Skeletal muscle tissue (tissue), 4 donors: ENCODE measurements around the gene PARP15. TPM values are rescaled to one million over a fixed set of nuclear protein-coding genes. Genes with fewer than 3 reads are reported as not detected.

Experiments
- H3K27ac ChIP-seq: one replicate; pipeline ENCODE4 v1.7.0; 2013; ENCODE audit warnings: mild to moderate bottlenecking, low read depth, low read length, inconsistent platforms
- H3K27me3 ChIP-seq, 3 donors: one replicate each; pipeline ENCODE4 v1.7.0; 2013; ENCODE audit warnings: low read length in 3 of 3; ENCODE audit not compliant: control insufficient read depth in 3 of 3, insufficient read depth in 3 of 3
- H3K36me3 ChIP-seq, 3 donors: one replicate each; pipeline ENCODE4 v1.7.0; 2013; ENCODE audit warnings: low read length in 3 of 3; ENCODE audit not compliant: control insufficient read depth in 3 of 3, insufficient read depth in 3 of 3
- H3K4me1 ChIP-seq, 3 donors: one replicate each; pipeline ENCODE4 v1.7.0; 2013; ENCODE audit warnings: low read length in 3 of 3, mild to moderate bottlenecking in 3 of 3; ENCODE audit not compliant: control insufficient read depth in 3 of 3, insufficient read depth in 3 of 3
- H3K4me3 ChIP-seq, 3 donors: one replicate each; pipeline ENCODE4 v1.7.0; 2013; ENCODE audit warnings: low read length in 3 of 3
- H3K9ac ChIP-seq, 3 donors: one replicate each; pipeline ENCODE4 v1.7.0; 2013; ENCODE audit warnings: low read length in 3 of 3, mild to moderate bottlenecking in 3 of 3, moderate library complexity in 2 of 3, low read depth in 1 of 3
- H3K9me3 ChIP-seq, 3 donors: one replicate each; pipeline ENCODE4 v1.7.0; 2013; ENCODE audit warnings: low read length in 3 of 3; ENCODE audit not compliant: control insufficient read depth in 3 of 3
- total RNA-seq: library from RNA; depleted of rRNA; stranded (reverse); fragments of >200 nt; gene quantifications from one replicate; pipeline ENCODE4 v1.2.3, GENCODE V29; 2014
- donor health status: Osteomylitis.

The PARP15 gene
- total RNA-seq, 1 donor from 2014 or later: 2.6 TPM

DNA sequence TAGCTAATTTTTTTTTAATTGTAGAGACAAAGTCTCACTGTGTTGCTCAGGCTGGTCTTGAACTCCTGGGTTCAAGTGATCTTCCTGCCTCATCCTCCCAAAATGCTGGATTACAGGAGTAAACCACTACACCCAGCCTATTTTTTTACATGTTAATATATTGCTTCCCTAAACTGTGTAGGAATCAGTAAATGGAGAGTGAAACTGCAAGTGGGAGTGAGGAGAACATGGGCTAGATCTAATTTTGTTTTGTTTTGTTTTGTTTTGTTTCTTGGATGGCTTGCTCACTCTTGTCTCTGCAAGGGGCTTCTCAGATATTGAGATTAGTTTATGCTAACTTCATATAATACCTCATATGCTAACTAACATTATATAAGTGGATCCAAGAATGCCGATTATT, 31.5 kb downstream of the PARP15 start:
- no peak overlapping the region for H3K27ac ChIP-seq
- H3K36me3 ChIP-seq: peaks cover 0 to 2% (median 0%) of the 10 kb centered on the region in 3 donors
- H3K9ac ChIP-seq: no peak overlapping the region
- H3K4me1 ChIP-seq: no peaks in the 10 kb centered on the region
- H3K4me3 ChIP-seq: no peak overlapping the region
- no peaks in the 10 kb centered on the region for H3K27me3 ChIP-seq
- no peaks in the 10 kb centered on the region for H3K9me3 ChIP-seq

- no peak overlapping the region for H3K9ac ChIP-seq
- peak overlapping the region; percentile 16 for H3K27ac ChIP-seq
These were observed 32.5 kb downstream of the PARP15 start for GRCh38 chr3:122609798-122610559.

GRCh38 chr3:122612696-122613095, 35.2 kb downstream of the PARP15 start:
- Histone ChIP-seq H3K27me3 (no peaks in the 10 kb centered on the region), H3K4me1 (no peaks in the 10 kb centered on the region), H3K9ac (no peak overlapping the region), H3K4me3 (no peak overlapping the region), H3K27ac (no peak overlapping the region), H3K9me3 (no peaks in the 10 kb centered on the region), H3K36me3 (peaks cover 0 to 2% (median 0%) of the 10 kb centered on the region in 3 donors)

More at GRCh38 chr3:122609798-122610559, 32.5 kb downstream of the PARP15 start:
- peaks cover 0 to 2% (median 0%) of the 10 kb centered on the region in 3 donors for H3K36me3 ChIP-seq
- no peak overlapping the region for H3K4me3 ChIP-seq
- H3K9me3 ChIP-seq: no peaks in the 10 kb centered on the region
- H3K4me1 ChIP-seq: no peaks in the 10 kb centered on the region
- H3K27me3 ChIP-seq: no peaks in the 10 kb centered on the region

- H3K9me3 ChIP-seq: no peaks in the 10 kb centered on the region
- no peaks in the 10 kb centered on the region for H3K27me3 ChIP-seq
- H3K27ac ChIP-seq: no peak overlapping the region
- peaks cover 0 to 2% (median 0%) of the 10 kb centered on the region in 3 donors for H3K36me3 ChIP-seq
- no peaks in the 10 kb centered on the region for H3K4me1 ChIP-seq
- no peak overlapping the region for H3K9ac ChIP-seq
- H3K4me3 ChIP-seq: no peak overlapping the region
These were observed 37.9 kb downstream of the PARP15 start for GRCh38 chr3:122615303-122615702.

DNA sequence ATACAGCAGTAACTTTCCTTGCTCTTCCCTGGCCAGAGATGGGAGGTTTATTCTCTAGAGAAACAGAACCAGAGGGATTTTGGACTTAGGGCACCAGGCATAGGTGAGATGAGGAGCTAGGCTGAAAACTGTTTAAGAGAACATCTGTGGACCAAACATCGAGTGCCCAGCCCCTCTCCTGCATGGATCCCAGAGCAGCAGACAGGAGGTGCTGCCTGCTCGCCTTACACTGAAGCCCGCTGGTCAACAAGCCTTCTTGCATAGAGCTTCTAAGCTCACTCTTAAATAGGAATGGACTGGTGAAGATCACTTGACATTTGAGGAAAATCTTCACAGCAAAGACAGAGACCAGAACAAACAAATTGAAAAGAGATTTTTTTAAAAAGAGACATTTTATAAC, 41.2 kb downstream of the PARP15 start:
- Histone ChIP-seq H3K27ac (no peak overlapping the region), H3K9ac (no peak overlapping the region), H3K4me1 (no peaks in the 10 kb centered on the region), H3K36me3 (no peaks in the 10 kb centered on the region), H3K9me3 (no peaks in the 10 kb centered on the region), H3K4me3 (no peak overlapping the region), H3K27me3 (no peaks in the 10 kb centered on the region)

- Histone ChIP-seq H3K27ac (no peak overlapping the region), H3K9ac (no peak overlapping the region), H3K36me3 (no peaks in the 10 kb centered on the region), H3K27me3 (no peaks in the 10 kb centered on the region), H3K4me1 (no peaks in the 10 kb centered on the region), H3K9me3 (no peaks in the 10 kb centered on the region), H3K4me3 (no peak overlapping the region)
These were observed 41.6 kb downstream of the PARP15 start for GRCh38 chr3:122619040-122619439.

GRCh38 chr3:122620399-122620798, 42.9 kb downstream of the PARP15 start:
- Histone ChIP-seq H3K9ac (no peak overlapping the region), H3K27ac (no peak overlapping the region), H3K4me3 (no peak overlapping the region), H3K4me1 (no peaks in the 10 kb centered on the region), H3K27me3 (no peaks in the 10 kb centered on the region), H3K36me3 (no peaks in the 10 kb centered on the region), H3K9me3 (no peaks in the 10 kb centered on the region)

DNA sequence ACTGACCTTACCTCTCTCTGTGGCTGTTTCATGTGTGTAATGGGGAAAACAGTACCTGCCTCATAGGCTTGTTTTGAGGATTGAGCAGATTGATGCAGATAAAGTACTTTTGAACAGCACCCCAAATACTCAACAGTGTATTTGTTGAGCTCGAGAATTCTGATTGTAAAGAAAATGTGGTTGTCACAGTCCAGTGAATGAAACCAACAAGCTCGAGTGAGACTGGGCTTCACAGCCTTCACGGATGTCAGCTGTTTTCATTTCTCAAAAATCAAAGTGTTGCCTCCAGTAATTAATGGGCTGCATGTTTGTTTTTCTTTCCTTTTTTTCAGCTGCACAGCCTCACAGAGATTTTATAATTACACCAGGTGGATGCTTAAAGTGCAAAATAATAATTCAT, 43.7 kb downstream of the PARP15 start:
- no peak overlapping the region for H3K9ac ChIP-seq
- H3K4me3 ChIP-seq: no peak overlapping the region
- no peaks in the 10 kb centered on the region for H3K27me3 ChIP-seq
- H3K36me3 ChIP-seq: no peaks in the 10 kb centered on the region
- H3K4me1 ChIP-seq: no peaks in the 10 kb centered on the region
- no peaks in the 10 kb centered on the region for H3K9me3 ChIP-seq
- no peak overlapping the region for H3K27ac ChIP-seq

GRCh38 chr3:122623031-122623829, 45.8 kb downstream of the PARP15 start:
- Histone ChIP-seq H3K27ac (no peak overlapping the region), H3K9me3 (no peaks in the 10 kb centered on the region), H3K4me1 (no peaks in the 10 kb centered on the region), H3K27me3 (no peaks in the 10 kb centered on the region), H3K9ac (no peak overlapping the region), H3K36me3 (no peaks in the 10 kb centered on the region), H3K4me3 (no peak overlapping the region)

DNA sequence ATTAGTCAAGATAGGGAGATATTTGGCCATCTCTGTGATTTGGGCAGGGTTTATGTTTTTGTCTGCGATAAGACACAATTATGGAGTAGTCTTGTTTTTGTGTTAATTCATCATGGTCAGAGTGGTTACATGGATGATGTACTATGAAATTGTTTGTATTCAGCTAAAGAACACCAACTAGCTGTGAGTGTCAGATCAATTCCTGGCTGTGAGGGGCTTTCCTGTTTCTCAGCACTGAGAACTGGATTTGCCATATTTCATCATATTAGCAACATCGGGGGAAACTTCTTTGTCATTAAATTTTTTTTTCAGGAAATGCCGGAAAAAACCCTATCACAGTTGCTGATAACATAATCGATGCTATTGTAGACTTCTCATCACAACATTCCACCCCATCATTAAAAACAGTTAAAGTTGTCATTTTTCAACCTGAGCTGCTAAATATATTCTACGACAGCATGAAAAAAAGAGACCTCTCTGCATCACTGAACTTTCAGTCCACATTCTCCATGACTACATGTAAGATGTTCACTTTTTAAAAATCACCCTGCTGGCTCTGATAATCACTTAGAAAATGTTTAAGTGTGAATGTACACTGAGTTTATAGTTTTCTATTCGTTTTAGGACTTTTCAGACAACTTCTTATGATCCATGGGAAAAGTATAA, 49.2 kb downstream of the PARP15 start:
- Histone ChIP-seq H3K36me3 (no peaks in the 10 kb centered on the region), H3K27ac (no peak overlapping the region), H3K9me3 (no peaks in the 10 kb centered on the region), H3K27me3 (no peaks in the 10 kb centered on the region), H3K9ac (no peak overlapping the region), H3K4me3 (no peak overlapping the region), H3K4me1 (no peaks in the 10 kb centered on the region)
